Parathyroid adenoma (tissue), 2 donors: ENCODE data around the gene NMT2.

ENCODE experiments used
- H2AFZ ChIP-seq: fragments of 300-600 bp; sonication (generic); one replicate; pipeline ENCODE4 v1.7.0; 2017; ENCODE audit warnings: antibody characterized with exemption, mild to moderate bottlenecking
- H3K27ac ChIP-seq: fragments of 300-600 bp; sonication (generic); one replicate; pipeline ENCODE4 v1.7.0; 2017
- H3K27me3 ChIP-seq: fragments of 300-600 bp; sonication (generic); one replicate; pipeline ENCODE4 v1.7.0; 2017; ENCODE audit warnings: low read length; ENCODE audit not compliant: control insufficient read depth, insufficient read depth
- H3K36me3 ChIP-seq: fragments of 300-600 bp; sonication (generic); one replicate; pipeline ENCODE4 v1.7.0; 2017; ENCODE audit warnings: low read length; ENCODE audit not compliant: control insufficient read depth, insufficient read depth
- H3K4me1 ChIP-seq: fragments of 300-600 bp; sonication (generic); one replicate; pipeline ENCODE4 v1.7.0; 2017; ENCODE audit warnings: control low read depth
- H3K4me2 ChIP-seq: fragments of 300-600 bp; sonication (generic); one replicate; pipeline ENCODE4 v1.7.0; 2017; ENCODE audit warnings: low read length
- H3K4me3 ChIP-seq: fragments of 300-600 bp; sonication (generic); one replicate; pipeline ENCODE4 v1.7.0; 2017; ENCODE audit warnings: low read depth, low read length
- H3K79me2 ChIP-seq: fragments of 300-600 bp; sonication (generic); one replicate; pipeline ENCODE4 v1.7.0; 2017; ENCODE audit warnings: control low read depth
- H3K9ac ChIP-seq: fragments of 300-600 bp; sonication (generic); one replicate; pipeline ENCODE4 v1.7.0; 2017; ENCODE audit warnings: mild to moderate bottlenecking
- H3K9me3 ChIP-seq: fragments of 300-600 bp; sonication (generic); one replicate; pipeline ENCODE4 v1.7.0; 2017; ENCODE audit warnings: low read length; ENCODE audit not compliant: control insufficient read depth
- TF ChIP-seq, protein P1 (sequence below): fragments of 300-600 bp; sonication (generic); IDR thresholded peaks from one replicate; pipeline ENCODE4 v1.7.0; 2017; ENCODE audit warnings: antibody characterized with exemption, mild to moderate bottlenecking
- donor health status: primary hyperparathyroidism.

The NMT2 gene

DNA sequence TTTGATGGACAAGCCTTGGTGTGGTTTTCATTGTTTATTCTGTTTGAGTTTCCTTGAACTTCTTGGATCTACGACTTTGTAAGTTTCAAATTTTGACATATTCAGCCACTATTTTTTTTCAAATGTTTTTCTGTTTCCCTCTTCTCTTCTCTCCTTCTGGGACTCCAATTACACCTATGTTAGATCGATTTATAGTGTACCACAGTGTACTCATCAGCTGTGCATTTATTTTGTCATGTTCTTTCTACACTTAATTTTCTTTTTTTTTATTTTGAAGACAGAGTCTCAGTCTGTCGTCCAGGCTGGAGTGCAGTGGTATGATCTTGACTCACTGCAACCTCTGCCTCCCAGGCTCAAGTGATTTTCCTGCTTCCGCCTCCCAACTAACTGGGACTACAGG, 108.6 kb downstream of the NMT2 start:
- Histone ChIP-seq H2AFZ (no peak overlapping the region), H3K4me1 (no peaks in the 10 kb centered on the region), H3K36me3 (no peaks in the 10 kb centered on the region), H3K9ac (no peak overlapping the region), H3K27me3 (no peaks in the 10 kb centered on the region), H3K4me2 (no peak overlapping the region), H3K79me2 (no peaks in the 10 kb centered on the region), H3K27ac (no peak overlapping the region), H3K9me3 (no peaks in the 10 kb centered on the region), H3K4me3 (no peak overlapping the region)
- TF ChIP-seq, protein P1, sequence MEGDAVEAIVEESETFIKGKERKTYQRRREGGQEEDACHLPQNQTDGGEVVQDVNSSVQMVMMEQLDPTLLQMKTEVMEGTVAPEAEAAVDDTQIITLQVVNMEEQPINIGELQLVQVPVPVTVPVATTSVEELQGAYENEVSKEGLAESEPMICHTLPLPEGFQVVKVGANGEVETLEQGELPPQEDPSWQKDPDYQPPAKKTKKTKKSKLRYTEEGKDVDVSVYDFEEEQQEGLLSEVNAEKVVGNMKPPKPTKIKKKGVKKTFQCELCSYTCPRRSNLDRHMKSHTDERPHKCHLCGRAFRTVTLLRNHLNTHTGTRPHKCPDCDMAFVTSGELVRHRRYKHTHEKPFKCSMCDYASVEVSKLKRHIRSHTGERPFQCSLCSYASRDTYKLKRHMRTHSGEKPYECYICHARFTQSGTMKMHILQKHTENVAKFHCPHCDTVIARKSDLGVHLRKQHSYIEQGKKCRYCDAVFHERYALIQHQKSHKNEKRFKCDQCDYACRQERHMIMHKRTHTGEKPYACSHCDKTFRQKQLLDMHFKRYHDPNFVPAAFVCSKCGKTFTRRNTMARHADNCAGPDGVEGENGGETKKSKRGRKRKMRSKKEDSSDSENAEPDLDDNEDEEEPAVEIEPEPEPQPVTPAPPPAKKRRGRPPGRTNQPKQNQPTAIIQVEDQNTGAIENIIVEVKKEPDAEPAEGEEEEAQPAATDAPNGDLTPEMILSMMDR, result no peak

DNA sequence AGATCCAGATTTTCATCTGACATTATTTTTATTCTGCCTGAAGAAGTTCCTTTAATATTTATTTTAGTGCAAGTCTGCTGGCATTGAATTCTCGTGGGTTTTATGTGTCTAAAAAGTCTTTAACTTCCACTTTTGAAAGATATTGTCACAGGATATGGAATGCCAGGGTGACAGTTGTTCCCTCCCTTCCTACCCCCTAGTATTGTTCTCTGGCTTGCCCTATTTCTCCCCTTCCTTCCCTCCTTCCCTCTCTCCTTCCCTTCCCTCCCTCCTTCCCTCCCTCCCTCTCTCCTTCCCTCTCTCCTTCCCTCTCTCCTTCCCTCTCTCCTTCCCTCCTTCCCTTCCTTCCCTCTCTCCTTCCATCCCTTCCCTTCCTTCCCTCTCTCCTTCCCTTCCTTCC, 109.8 kb downstream of the NMT2 start:
- H3K4me2 ChIP-seq, result no peak overlapping the region
- no peaks in the 10 kb centered on the region for H3K27me3 ChIP-seq
- H3K36me3 ChIP-seq, result no peaks in the 10 kb centered on the region
- H3K4me3 ChIP-seq, result no peak overlapping the region
- no peaks in the 10 kb centered on the region for H3K79me2 ChIP-seq
- H3K4me1 ChIP-seq, result no peaks in the 10 kb centered on the region
- no peak overlapping the region for H3K27ac ChIP-seq
- H3K9ac ChIP-seq, result no peak overlapping the region
- TF ChIP-seq, protein P1, result no peak
- no peaks in the 10 kb centered on the region for H3K9me3 ChIP-seq
- H2AFZ ChIP-seq, result no peak overlapping the region
